HEK293T (cell line): ENCODE data around the gene SYN1.

ENCODE experiments used
- BHLHE40 ChIP-seq: fragments of 450-650 bp; IDR thresholded peaks from 2 replicates; pipeline ENCODE4 v1.6.1; 2016; ENCODE audit warnings: mild to moderate bottlenecking, moderate library complexity, borderline replicate concordance
- ELF4 ChIP-seq: fragments of 450-650 bp; IDR thresholded peaks from 2 replicates; pipeline ENCODE4 v1.6.1; 2017; ENCODE audit warnings: antibody characterized with exemption
- FOXA1 ChIP-seq: fragments of 450-650 bp; IDR thresholded peaks from 2 replicates; pipeline ENCODE4 v1.6.1; 2016; ENCODE audit warnings: mild to moderate bottlenecking
- FOXM1 ChIP-seq: fragments of 450-650 bp; IDR thresholded peaks from 2 replicates; pipeline ENCODE4 v1.6.1; 2017; ENCODE audit warnings: mild to moderate bottlenecking, borderline replicate concordance

DNA sequence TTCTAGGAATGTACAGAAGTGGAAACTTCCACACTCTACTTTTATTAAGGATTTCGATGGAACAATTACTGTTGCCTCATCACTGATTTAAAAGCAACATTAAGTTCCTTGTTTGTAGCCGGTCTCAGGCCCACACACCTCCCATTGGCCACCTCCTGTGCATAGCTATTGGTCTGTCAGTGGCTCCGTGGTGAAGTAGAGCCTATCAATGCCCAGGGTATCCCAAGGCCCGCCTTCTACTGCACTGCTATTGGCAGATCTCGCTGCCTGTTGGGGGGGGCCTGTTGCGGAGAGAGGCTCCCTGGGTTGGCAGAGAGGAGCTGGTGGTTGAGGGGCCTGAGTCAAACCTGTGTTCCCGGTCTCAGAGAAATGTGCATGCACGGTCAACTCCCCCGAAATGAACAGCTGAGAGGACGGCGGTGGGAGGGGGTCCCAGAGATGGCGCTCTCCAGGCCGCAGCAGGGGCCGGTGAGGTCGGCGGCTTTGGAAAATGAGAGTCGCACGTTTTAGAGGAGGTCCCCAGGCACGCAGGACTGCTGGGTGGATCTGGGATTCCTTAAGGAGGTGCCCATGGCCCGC, 63.5 kb downstream of the SYN1 start:
- no peak for TF ChIP-seq ELF4
- TF ChIP-seq FOXM1: no peak
- TF ChIP-seq FOXA1: no peak
- TF ChIP-seq BHLHE40: no peak
